ENCODE data around the gene MYH7. TPM values are rescaled to one million over a fixed set of nuclear protein-coding genes. Genes with fewer than 3 reads are reported as not detected.

MYH7 gene
- polyA plus RNA-seq, 3 donors: 0.19 to 0.53 (median 0.35) TPM

Other genes starting within 250 kb of the MYH7 start
- 1 to 10 TPM; 1.0 to 1.8 (median 1.1) TPM for gene RNF212B, start 197.7 kb downstream of the MYH7 start, polyA plus RNA-seq (ENCODE audit: insufficient read length in 3 of 3)
- 10 to 100 TPM; 27.8 to 29.8 (median 27.9) TPM for gene HOMEZ, start 149.5 kb downstream of the MYH7 start, polyA plus RNA-seq (ENCODE audit: insufficient read length in 3 of 3)
- 10 to 100 TPM; 23.1 to 37.8 (median 28.2) TPM for gene PPP1R3E, start 132.8 kb downstream of the MYH7 start, polyA plus RNA-seq (ENCODE audit: insufficient read length in 3 of 3)
- gene BCL2L2, start 128.8 kb downstream of the MYH7 start, polyA plus RNA-seq (ENCODE audit: insufficient read length in 3 of 3): 10 to 100 TPM; 41.3 to 49.8 (median 41.7) TPM
- 100 to 1,000 TPM; 274 to 348 (median 280) TPM for gene PABPN1, start 114.2 kb downstream of the MYH7 start, polyA plus RNA-seq (ENCODE audit: insufficient read length in 3 of 3)
- gene SLC22A17, start 82.8 kb downstream of the MYH7 start, polyA plus RNA-seq (ENCODE audit: insufficient read length in 3 of 3): 10 to 100 TPM; 50.0 to 79.3 (median 58.6) TPM
- gene EFS, start 70.5 kb downstream of the MYH7 start, polyA plus RNA-seq (ENCODE audit: insufficient read length in 3 of 3): 10 to 100 TPM; 33.1 to 51.2 (median 46.6) TPM
- not detected for gene IL25, start 62.9 kb downstream of the MYH7 start, polyA plus RNA-seq (ENCODE audit: insufficient read length in 3 of 3)
- 1 to 10 TPM; 1.5 to 2.8 (median 2.3) TPM for gene CMTM5, start 58.6 kb downstream of the MYH7 start, polyA plus RNA-seq (ENCODE audit: insufficient read length in 3 of 3)
- gene MYH6, start 27.4 kb downstream of the MYH7 start, polyA plus RNA-seq (ENCODE audit: insufficient read length in 3 of 3): under 1 TPM; 0.11 to 0.23 (median 0.20) TPM
- gene NGDN, start 34.0 kb upstream of the MYH7 start, polyA plus RNA-seq (ENCODE audit: insufficient read length in 3 of 3): 10 to 100 TPM; 60.8 to 69.8 (median 63.8) TPM
- gene ZFHX2, start 116.1 kb upstream of the MYH7 start, polyA plus RNA-seq (ENCODE audit: insufficient read length in 3 of 3): 10 to 100 TPM in 1 of 3 donors, 1 to 10 TPM in 2; 7.4 to 10.1 (median 7.8) TPM
- gene THTPA, start 120.6 kb upstream of the MYH7 start, polyA plus RNA-seq (ENCODE audit: insufficient read length in 3 of 3): 10 to 100 TPM; 16.1 to 19.2 (median 18.1) TPM
- 100 to 1,000 TPM in 1 of 3 donors, 10 to 100 TPM in 2; 66.5 to 121 (median 75.3) TPM for gene AP1G2, start 132.1 kb upstream of the MYH7 start, polyA plus RNA-seq (ENCODE audit: insufficient read length in 3 of 3)
- gene JPH4, start 143.1 kb upstream of the MYH7 start, polyA plus RNA-seq (ENCODE audit: insufficient read length in 3 of 3): 10 to 100 TPM; 10.7 to 14.1 (median 11.6) TPM
- gene DHRS2, start 200.7 kb upstream of the MYH7 start, polyA plus RNA-seq (ENCODE audit: insufficient read length in 3 of 3): 10 to 100 TPM; 27.7 to 30.8 (median 28.3) TPM